Neural crest cell (in vitro differentiated cells): ENCODE data around the gene METTL22. TPM values are rescaled to one million over a fixed set of nuclear protein-coding genes. Genes with fewer than 3 reads are reported as not detected.
A peak's percentile ranks its signal among the peaks of the same experiment; 100 is the strongest.

Experiments
- DNase-seq: peaks from one replicate; pipeline ENCODE4 v3.0.0; 2021; ENCODE audit warnings: low read depth, mixed read lengths, low spot score
- H3K27ac Mint-ChIP-seq: one replicate; pipeline ENCODE4 v1.8.0; 2021; ENCODE audit warnings: mild to moderate bottlenecking, mixed read lengths; ENCODE audit not compliant: unreplicated experiment
- H3K27me3 Mint-ChIP-seq: 2 replicates; pipeline ENCODE4 v1.8.0; 2021; ENCODE audit warnings: low read depth, mild to moderate bottlenecking, mixed read lengths
- H3K36me3 Mint-ChIP-seq: 2 replicates; pipeline ENCODE4 v1.8.0; 2021; ENCODE audit warnings: low read depth, mild to moderate bottlenecking, mixed read lengths
- H3K4me1 Mint-ChIP-seq: 2 replicates; pipeline ENCODE4 v1.8.0; 2021; ENCODE audit warnings: mixed read lengths
- H3K4me3 Mint-ChIP-seq: one replicate; pipeline ENCODE4 v1.8.0; 2021; ENCODE audit warnings: mild to moderate bottlenecking, mixed read lengths
- H3K9me3 Mint-ChIP-seq: 2 replicates; pipeline ENCODE4 v1.8.0; 2021; ENCODE audit warnings: mixed read lengths
- total RNA-seq: library from RNA; stranded (reverse); gene quantifications from 2 replicates; pipeline ENCODE4 v1.2.1, GENCODE V29; 2021
- TF ChIP-seq, protein P1 (sequence below): fragments of 200-600 bp; sonication (generic); conservative IDR thresholded peaks from 2 replicates; pipeline ENCODE4 v1.5.0; 2021; ENCODE audit warnings: antibody characterized with exemption, mild to moderate bottlenecking

Gene METTL22
- total RNA-seq, 1 donor from 2014 or later, result 52.0 TPM

DNA sequence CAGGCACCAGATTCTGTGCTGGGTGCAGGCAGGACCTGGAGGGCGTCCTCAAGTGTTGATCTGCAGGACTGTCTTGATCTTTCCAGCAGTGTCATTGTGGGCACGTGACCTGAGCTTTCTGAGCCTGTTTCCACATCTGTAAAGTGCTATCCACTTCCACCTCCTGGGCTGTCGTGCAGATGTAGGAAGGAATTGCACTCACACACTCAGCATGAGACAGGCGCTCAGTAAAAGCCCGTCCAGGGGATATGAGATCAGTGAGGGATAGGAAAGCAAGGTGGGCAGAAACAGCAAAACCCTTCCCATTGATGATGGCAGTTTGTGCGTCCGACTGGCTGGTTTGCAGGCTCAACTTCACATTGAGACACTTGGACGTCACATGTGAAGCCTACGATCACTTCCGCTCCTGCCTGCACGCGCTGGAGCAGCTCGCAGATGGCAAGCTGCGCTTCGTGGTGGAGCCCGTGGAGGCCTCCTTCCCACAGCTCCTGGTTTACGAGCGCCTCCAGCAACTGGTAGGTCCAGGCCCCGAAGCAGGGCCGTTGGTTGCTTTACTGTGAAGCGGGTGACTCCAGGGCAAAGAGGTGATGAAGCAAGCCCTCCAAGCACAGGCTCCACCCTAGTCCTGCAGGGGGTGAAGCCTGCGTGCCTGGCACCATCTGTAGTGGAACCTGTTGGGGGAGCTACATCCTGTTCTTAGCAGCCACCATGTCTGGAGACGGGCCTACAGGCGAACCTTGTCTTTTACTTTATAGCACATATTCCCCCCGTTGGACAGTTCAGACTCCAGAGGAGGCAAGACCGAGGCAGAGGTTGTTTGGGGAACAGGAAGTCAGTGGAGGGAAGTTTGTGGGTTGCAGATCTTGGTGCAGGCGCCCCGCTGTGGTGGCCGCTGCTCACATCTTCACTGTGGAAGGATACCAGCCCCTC is 23.0 kb downstream of the METTL22 start:
- no peaks in the 10 kb centered on the region for H3K9me3 Mint-ChIP-seq
- no peaks in the 10 kb centered on the region for H3K4me1 Mint-ChIP-seq
- no peaks in the 10 kb centered on the region for H3K27me3 Mint-ChIP-seq
- peaks cover 46% of the 10 kb centered on the region for H3K36me3 Mint-ChIP-seq
- DNase-seq, result no peak
- H3K4me3 Mint-ChIP-seq, result no peak overlapping the region
- TF ChIP-seq, protein P1, sequence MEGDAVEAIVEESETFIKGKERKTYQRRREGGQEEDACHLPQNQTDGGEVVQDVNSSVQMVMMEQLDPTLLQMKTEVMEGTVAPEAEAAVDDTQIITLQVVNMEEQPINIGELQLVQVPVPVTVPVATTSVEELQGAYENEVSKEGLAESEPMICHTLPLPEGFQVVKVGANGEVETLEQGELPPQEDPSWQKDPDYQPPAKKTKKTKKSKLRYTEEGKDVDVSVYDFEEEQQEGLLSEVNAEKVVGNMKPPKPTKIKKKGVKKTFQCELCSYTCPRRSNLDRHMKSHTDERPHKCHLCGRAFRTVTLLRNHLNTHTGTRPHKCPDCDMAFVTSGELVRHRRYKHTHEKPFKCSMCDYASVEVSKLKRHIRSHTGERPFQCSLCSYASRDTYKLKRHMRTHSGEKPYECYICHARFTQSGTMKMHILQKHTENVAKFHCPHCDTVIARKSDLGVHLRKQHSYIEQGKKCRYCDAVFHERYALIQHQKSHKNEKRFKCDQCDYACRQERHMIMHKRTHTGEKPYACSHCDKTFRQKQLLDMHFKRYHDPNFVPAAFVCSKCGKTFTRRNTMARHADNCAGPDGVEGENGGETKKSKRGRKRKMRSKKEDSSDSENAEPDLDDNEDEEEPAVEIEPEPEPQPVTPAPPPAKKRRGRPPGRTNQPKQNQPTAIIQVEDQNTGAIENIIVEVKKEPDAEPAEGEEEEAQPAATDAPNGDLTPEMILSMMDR, result no peak
- H3K27ac Mint-ChIP-seq, result peak overlapping the region; percentile 71

DNA sequence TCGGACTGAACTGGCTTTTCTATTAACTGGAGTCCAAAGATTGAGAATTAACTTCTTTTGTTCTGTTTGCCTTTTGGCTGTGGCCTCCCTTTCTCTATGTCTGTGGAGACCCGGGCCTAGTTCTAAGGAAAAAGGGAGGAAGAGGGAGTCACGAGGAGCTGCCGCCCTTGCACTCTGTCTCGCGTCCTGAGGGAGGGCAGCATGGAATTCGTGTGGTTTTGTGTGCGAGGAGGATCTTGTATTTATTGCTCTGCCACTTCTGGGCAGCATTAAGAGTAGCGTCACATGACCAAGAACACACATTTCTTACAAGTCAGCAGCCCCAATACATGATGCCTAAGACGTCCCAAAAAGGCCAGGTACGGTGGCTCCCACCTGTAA is 23.6 kb downstream of the METTL22 start:
- no peak overlapping the region for H3K4me3 Mint-ChIP-seq
- no peaks in the 10 kb centered on the region for H3K9me3 Mint-ChIP-seq
- peaks cover 42% of the 10 kb centered on the region for H3K36me3 Mint-ChIP-seq
- no peak for DNase-seq
- no peaks in the 10 kb centered on the region for H3K27me3 Mint-ChIP-seq
- no peak overlapping the region for H3K27ac Mint-ChIP-seq
- TF ChIP-seq, protein P1, result no peak
- H3K4me1 Mint-ChIP-seq, result no peaks in the 10 kb centered on the region

DNA sequence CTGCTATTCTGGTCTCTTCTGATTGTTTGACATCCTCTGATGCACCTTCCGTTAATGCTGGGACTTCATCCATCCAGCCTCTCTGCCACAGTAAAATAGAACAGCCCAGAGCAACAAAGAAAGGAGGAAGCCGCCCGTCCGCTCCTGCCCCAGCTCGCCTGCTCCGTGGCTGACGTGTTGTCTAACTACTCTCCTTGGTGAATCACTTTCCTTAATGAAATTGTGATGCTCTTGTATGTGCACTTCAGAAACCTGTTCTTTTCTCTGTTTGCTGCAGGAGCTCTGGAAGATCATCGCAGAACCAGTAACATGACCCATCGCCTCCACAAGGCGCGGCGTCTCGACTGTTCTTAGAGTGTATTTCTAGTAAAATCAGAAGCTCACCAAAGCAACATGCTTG is 24.3 kb downstream of the METTL22 start:
- Mint-ChIP-seq H3K9me3 (no peaks in the 10 kb centered on the region), H3K4me1 (no peaks in the 10 kb centered on the region), H3K4me3 (no peak overlapping the region), H3K36me3 (peaks cover 40% of the 10 kb centered on the region), H3K27ac (no peak overlapping the region), H3K27me3 (no peaks in the 10 kb centered on the region)
- TF ChIP-seq, protein P1, result no peak
- DNase-seq, result no peak

DNA sequence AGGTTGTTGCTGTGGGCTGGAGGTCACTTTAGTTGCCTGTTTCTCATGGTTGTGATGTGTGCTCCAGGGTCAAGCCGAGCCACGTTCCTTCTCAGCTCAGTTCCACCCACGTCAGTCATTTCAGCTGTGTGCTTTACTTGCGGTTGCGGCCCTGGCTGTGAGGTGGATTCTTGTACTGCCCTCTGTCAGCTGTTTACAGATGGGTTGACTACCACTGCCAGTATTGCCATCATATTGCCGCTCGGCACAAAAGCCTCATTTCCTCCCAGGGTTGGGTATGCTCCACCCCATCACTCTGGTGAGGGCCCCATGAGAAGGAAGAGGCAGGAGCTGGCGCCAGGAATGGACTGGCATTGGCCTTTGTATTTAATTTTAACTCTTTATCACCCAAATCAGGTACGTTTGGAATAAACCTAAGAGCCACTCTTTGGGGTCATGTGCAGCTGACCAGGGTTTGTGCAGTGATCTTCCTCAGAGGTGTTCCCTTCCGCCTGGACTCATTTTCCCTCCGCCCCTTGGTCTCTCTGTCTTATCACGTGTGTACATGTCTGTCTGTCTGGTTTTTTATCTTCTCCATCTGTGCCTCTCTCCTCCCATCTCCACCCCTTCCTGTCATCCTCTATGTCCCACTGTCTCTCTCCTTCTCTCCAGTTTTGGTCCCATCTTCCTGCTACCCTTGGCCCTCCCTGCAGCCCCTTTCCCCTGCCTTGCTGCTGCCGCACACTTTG is 25.0 kb downstream of the METTL22 start:
- Mint-ChIP-seq H3K9me3 (no peaks in the 10 kb centered on the region), H3K27ac (peak overlapping the region; percentile 82), H3K4me1 (peaks cover 2% of the 10 kb centered on the region), H3K36me3 (peaks cover 37% of the 10 kb centered on the region), H3K27me3 (no peaks in the 10 kb centered on the region), H3K4me3 (no peak overlapping the region)
- no peak for DNase-seq
- TF ChIP-seq, protein P1, result no peak

DNA sequence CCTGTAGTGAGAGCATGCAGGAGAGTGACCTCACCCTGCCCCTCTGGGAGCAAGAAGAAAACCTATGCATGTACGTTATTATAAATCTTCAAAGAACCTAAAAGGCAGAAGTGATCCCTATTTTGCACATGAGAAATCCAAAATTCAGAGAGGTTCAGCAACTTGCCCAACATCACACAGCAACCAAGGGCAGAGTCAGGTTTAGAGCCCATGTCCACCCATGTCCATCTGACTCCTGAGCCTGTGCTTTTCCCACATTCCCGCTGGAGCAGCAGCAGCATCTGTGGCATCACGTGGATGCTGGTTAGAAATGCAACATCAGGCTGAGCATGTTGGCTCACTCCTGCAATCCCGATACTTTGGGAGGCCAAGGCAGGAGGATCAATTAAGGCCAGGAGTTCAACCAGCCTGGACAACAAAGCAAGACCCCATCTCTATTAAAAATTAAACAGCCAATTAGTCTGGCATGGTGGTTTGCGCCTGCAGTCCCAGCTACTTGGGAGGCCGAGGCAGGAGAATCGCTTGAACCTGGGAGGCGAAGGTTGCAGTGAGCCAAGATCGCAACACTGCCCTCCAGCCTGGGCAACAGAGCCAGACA is 26.3 kb downstream of the METTL22 start:
- no peak overlapping the region for H3K4me3 Mint-ChIP-seq
- TF ChIP-seq, protein P1, result no peak
- H3K27ac Mint-ChIP-seq, result no peak overlapping the region
- no peak for DNase-seq
- H3K36me3 Mint-ChIP-seq, result peaks cover 26% of the 10 kb centered on the region
- peaks cover 3% of the 10 kb centered on the region for H3K27me3 Mint-ChIP-seq
- no peaks in the 10 kb centered on the region for H3K9me3 Mint-ChIP-seq
- H3K4me1 Mint-ChIP-seq, result peaks cover 8% of the 10 kb centered on the region
